Measurements from ENCODE around the gene CALN1. TPM values are rescaled to one million over a fixed set of nuclear protein-coding genes. Genes with fewer than 3 reads are reported as not detected.

The CALN1 gene

GRCh38 chr7:71733107-71733870 is 678.8 kb downstream of the CALN1 start:
- peak overlapping the region; percentile 80 for H2BK12ac ChIP-seq (ENCODE audit: low read length)
- peak overlapping the region; percentile 96 for H3K18ac ChIP-seq (ENCODE audit: low read length)
- no peak overlapping the region for H2BK15ac ChIP-seq (ENCODE audit: low read length)
- H3K4me2 ChIP-seq (ENCODE audit: insufficient read depth, low read length, poor library complexity, severe bottlenecking) = peak overlapping the region; percentile 85
- peak overlapping the region; percentile 97 for H2AFZ ChIP-seq (ENCODE audit: low read length)
- no peak overlapping the region for H4K91ac ChIP-seq (ENCODE audit: low read depth, low read length, poor library complexity)
- no peaks in the 10 kb centered on the region for H3K79me1 ChIP-seq (ENCODE audit: low read depth, low read length)
- H3K36me3 ChIP-seq (replicated peaks in 1 of 2; ENCODE audit: control insufficient read depth in 2 of 2, insufficient read depth in 2 of 2, low read length in 2 of 2) = no peaks in the 10 kb centered on the region
- no peak overlapping the region for H3K27ac ChIP-seq (replicated peaks; ENCODE audit: low read length)
- peaks cover 2 to 4% of the 10 kb centered on the region in 2 donors for H3K4me1 ChIP-seq (ENCODE audit: control insufficient read depth in 2 of 2, insufficient read depth in 1 of 2, low read depth in 1 of 2, low read length in 2 of 2)
- H3K4me3 ChIP-seq (ENCODE audit: low read length in 2 of 2) = peak overlapping the region; percentile 32 to 35
- WGBS, 2 donors (ENCODE audit: extremely low coverage in 2 of 2, insufficient read length in 2 of 2, insufficient replicate concordance in 1 of 2) = no CpG with 5 or more reads among the region's 29 CpGs
- H3K9me3 ChIP-seq (replicated peaks in 1 of 2; ENCODE audit: control insufficient read depth in 2 of 2, insufficient read depth in 1 of 2, low read depth in 1 of 2, low read length in 2 of 2) = peaks cover 0 to 11% of the 10 kb centered on the region in 2 donors
- H2BK5ac ChIP-seq (ENCODE audit: low read length) = no peak overlapping the region
- peak overlapping the region; percentile 56 for H3K9ac ChIP-seq (ENCODE audit: low read depth, low read length, poor library complexity)
- no peak overlapping the region for H3K4ac ChIP-seq (ENCODE audit: low read length)
- no peak overlapping the region for H3K14ac ChIP-seq (ENCODE audit: low read length)
- H3K23ac ChIP-seq (ENCODE audit: low read depth, low read length, poor library complexity) = no peak overlapping the region
- DNase-seq (ENCODE audit: low spot score) = peak; percentile 89
- no peaks in the 10 kb centered on the region for H3K27me3 ChIP-seq (ENCODE audit: control insufficient read depth in 3 of 3, insufficient read depth in 3 of 3, low read depth in 1 of 3, low read length in 3 of 3)
- H2BK120ac ChIP-seq (ENCODE audit: low read depth, low read length) = no peak overlapping the region
- no peak overlapping the region for H4K8ac ChIP-seq (ENCODE audit: low read depth, low read length)
- no peak overlapping the region for H2AK5ac ChIP-seq (ENCODE audit: low read depth, low read length)

- H3K23ac ChIP-seq (ENCODE audit: low read depth, low read length, poor library complexity) = no peak overlapping the region
These were observed 680.4 kb downstream of the CALN1 start for GRCh38 chr7:71731740-71732139.

More at GRCh38 chr7:71731740-71732139, 680.4 kb downstream of the CALN1 start:
- Histone ChIP-seq H3K4me3 (ENCODE audit: low read length in 2 of 2) (no peak overlapping the region), H4K8ac (ENCODE audit: low read depth, low read length) (no peak overlapping the region), H3K36me3 (replicated peaks in 1 of 2; ENCODE audit: control insufficient read depth in 2 of 2, insufficient read depth in 2 of 2, low read length in 2 of 2) (no peaks in the 10 kb centered on the region), H3K27me3 (ENCODE audit: control insufficient read depth in 3 of 3, insufficient read depth in 3 of 3, low read depth in 1 of 3, low read length in 3 of 3) (no peaks in the 10 kb centered on the region), H3K9me3 (replicated peaks in 1 of 2; ENCODE audit: control insufficient read depth in 2 of 2, insufficient read depth in 1 of 2, low read depth in 1 of 2, low read length in 2 of 2) (peaks cover 0 to 11% of the 10 kb centered on the region in 2 donors), H2BK12ac (ENCODE audit: low read length) (no peak overlapping the region), H4K91ac (ENCODE audit: low read depth, low read length, poor library complexity) (no peak overlapping the region), H3K79me1 (ENCODE audit: low read depth, low read length) (no peaks in the 10 kb centered on the region), H2BK120ac (ENCODE audit: low read depth, low read length) (no peak overlapping the region), H3K9ac (ENCODE audit: low read depth, low read length, poor library complexity) (no peak overlapping the region), H3K18ac (ENCODE audit: low read length) (no peak overlapping the region), H2AK5ac (ENCODE audit: low read depth, low read length) (no peak overlapping the region), H2BK5ac (ENCODE audit: low read length) (no peak overlapping the region), H2AFZ (ENCODE audit: low read length) (no peak overlapping the region), H3K4ac (ENCODE audit: low read length) (no peak overlapping the region), H3K27ac (replicated peaks; ENCODE audit: low read length) (no peak overlapping the region), H3K14ac (ENCODE audit: low read length) (no peak overlapping the region), H2BK15ac (ENCODE audit: low read length) (peak overlapping the region; percentile 54), H3K4me1 (ENCODE audit: control insufficient read depth in 2 of 2, insufficient read depth in 1 of 2, low read depth in 1 of 2, low read length in 2 of 2) (peaks cover 2 to 4% of the 10 kb centered on the region in 2 donors), H3K4me2 (ENCODE audit: insufficient read depth, low read length, poor library complexity, severe bottlenecking) (no peak overlapping the region)
- WGBS, 2 donors (ENCODE audit: extremely low coverage in 2 of 2, insufficient read length in 2 of 2, insufficient replicate concordance in 1 of 2) = no CpG with 5 or more reads among the region's 9 CpGs
- no peak for DNase-seq (ENCODE audit: low spot score)

Small RNA genes within 50 kb of the gene (small RNA-seq; reads per million reads assigned to genes)
- not detected for gene AC005011.1 (ENCODE audit: insufficient read depth)
- 3.5 reads per million for gene RNA5SP232 (ENCODE audit: insufficient read depth)
